Vagina (tissue), 2 donors: Measurements from ENCODE around the gene ARHGAP10.

Experiments
- CTCF ChIP-seq, 3 experiments: fragments of 450-650 bp in 2 of 3; fragments of 200-600 bp in 1 of 3; sonication (generic) in 1 of 3; IDR thresholded peaks; one replicate each; pipeline ENCODE4 v1.5.1; 2017 to 2019; ENCODE audit warnings: antibody characterized with exemption in 3 of 3, mild to moderate bottlenecking in 2 of 3, moderate library complexity in 2 of 3
- POLR2AphosphoS5 ChIP-seq, 2 donors: sonication (generic); formaldehyde crosslinking; IDR thresholded peaks; one replicate each; pipeline ENCODE4 v1.9.0; 2017; ENCODE audit warnings: antibody characterized with exemption in 2 of 2, mild to moderate bottlenecking in 2 of 2, low read depth in 1 of 2; ENCODE audit not compliant: insufficient read depth in 1 of 2

GRCh38 chr4:148097801-148098200, 365.9 kb downstream of the ARHGAP10 start:
- no peak for TF ChIP-seq POLR2AphosphoS5 (IDR thresholded peaks at IDR 0.05; ENCODE audit: insufficient read depth in 1 of 2, low read depth in 1 of 2)
- no peak for TF ChIP-seq CTCF (IDR thresholded peaks at IDR 0.05)
